NK-92 (cell line): Measurements from ENCODE around the gene NAV2.
"Not testable (repeated sequence)": the region's sequence is repeated elsewhere in the genome, so short reads cannot be mapped to it uniquely, and the experiment has no call there.

ENCODE experiments used
- DNase-seq: peaks from one replicate; lab custom pipeline; 2025; ENCODE audit not compliant: unreplicated experiment; lab: John Stamatoyannopoulos, UW

Gene NAV2

GRCh38 chr11:19918302-19919049 is 205.8 kb downstream of the NAV2 start:
- no peak for DNase-seq

- no peak for DNase-seq
Measured at GRCh38 chr11:19919050-19919561, 206.5 kb downstream of the NAV2 start.

DNA sequence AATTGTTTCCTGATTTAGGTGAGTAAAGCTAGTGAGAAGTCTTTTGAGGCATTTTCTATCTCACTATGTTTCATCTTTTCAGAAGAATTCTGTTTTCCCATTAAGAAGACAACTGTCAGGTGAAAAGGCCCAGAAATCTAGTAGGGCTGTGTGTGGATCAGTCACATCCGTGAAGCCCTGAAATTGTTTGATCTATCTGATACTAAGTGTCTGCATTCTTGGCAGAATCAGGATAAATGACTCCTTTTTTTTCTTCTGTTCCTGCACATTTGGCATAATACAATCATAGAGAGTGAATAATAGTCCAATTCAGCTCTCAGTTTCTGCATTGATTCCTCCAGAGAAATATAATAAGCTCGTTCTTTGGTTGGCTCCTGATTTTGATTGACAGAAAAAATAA is 208.3 kb downstream of the NAV2 start:
- no peak for DNase-seq

DNA sequence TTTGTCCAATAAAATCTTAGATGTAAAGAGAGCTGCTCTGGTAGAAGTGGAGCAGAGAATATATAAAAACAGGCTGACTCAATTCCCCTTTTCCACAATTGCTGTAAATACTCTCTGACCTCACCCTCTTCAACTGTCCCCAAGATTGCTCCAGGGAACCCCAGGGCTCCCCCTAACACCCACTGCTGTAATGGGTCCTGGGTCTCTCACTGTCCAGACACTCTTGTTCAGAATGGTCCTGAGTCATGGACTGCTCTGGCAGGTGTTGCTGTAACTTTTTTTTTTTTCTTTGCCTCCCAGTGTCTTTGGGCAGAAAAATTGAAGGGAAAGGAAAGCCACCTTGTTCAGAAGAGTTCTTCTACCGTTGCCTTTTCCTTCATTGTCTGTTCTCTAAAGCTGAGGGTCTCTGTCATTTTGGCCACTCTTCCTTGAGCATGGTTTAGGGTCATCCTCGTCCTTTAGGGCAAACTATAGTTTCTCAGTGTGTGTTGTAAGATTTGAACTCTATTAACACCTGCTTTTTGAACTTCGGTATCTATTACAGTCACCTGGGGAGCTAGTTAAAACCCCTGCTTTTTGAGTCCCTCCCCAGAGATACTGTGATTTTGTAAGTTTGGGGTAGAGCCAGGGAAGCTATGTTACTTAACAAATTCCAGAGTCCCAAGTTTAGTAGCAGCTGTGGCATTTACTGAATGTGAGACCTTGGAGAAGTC is 209.5 kb downstream of the NAV2 start:
- DNase-seq = no peak

GRCh38 chr11:19922689-19923035 is 210.0 kb downstream of the NAV2 start:
- no peak for DNase-seq

- no peak for DNase-seq
Measured at GRCh38 chr11:19923626-19924025, 211.0 kb downstream of the NAV2 start.

- DNase-seq = no peak
Measured at GRCh38 chr11:19924311-19924710, 211.7 kb downstream of the NAV2 start.

- no peak for DNase-seq
Measured at GRCh38 chr11:19924716-19925115, 212.1 kb downstream of the NAV2 start.

DNA sequence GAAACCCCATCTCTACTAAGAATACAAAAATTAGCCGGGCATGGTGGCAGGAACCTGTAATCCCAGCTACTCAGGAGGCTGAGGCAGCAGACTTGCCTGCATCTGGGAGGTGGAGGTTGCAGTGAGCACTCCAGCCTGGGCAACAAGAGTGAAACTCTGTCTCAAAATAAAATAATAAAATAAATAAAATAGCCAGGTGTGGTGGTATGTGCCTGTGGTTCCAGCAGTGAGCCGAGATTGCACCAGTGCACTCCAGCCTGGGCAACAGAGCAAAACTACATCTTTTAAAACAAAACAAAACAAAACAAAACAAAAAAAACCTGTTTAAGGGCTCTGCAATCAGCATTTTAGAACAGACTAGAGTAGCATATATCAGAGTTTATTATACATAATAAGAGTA is 214.8 kb downstream of the NAV2 start:
- not testable (repeated sequence) for DNase-seq

- no peak for DNase-seq
Measured at GRCh38 chr11:19929147-19929546, 216.5 kb downstream of the NAV2 start.

DNA sequence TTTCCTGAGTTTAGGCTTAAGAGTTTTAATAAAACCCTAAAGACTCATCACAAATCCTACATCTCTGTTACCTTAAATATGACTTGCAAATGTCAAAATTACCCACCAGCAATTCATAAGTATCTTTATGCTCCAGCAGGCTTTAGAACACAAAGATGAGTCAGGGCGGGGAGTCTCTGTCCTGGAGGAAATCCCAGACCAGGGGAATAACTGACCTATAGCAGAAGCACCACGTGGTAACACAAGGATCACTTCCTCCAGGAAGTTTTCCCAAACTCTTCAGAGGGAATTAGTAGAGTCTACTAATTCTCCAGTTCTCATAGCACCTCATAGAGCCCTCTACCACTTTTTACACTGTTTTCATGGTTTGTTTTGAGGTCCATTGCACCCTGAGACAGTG is 217.0 kb downstream of the NAV2 start:
- no peak for DNase-seq

DNA sequence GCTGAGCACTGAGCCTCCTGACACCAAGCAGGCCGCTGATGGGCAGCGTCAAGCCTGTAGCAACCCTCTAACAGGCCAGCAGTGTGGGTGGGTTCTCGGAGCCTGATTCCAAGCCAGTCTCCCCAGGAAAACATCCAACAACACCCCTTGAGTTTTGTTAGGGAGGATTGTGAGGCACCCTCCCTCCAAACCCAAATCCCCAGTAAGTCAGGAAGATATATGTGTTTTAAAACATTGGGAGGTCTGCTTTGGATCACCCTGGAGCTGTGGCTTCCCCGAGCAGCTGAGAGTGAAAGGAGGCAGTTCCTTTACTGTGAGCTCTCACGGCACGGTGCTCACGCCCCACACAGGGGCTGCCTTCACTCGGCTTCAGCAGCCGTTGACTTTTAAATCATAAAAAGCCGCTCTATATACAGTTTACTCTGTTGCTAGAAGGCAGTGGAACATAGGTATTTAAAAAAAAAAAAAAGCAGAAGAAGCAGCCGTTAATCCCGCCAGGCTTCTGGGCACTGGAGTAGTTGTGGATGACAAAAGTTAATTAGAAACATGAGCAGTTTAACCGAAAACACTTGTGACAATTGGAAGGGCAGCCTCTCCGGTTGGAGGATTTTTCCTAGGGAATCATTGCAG is 218.6 kb downstream of the NAV2 start:
- no peak for DNase-seq

GRCh38 chr11:19931771-19932369 is 219.2 kb downstream of the NAV2 start:
- no peak for DNase-seq

DNA sequence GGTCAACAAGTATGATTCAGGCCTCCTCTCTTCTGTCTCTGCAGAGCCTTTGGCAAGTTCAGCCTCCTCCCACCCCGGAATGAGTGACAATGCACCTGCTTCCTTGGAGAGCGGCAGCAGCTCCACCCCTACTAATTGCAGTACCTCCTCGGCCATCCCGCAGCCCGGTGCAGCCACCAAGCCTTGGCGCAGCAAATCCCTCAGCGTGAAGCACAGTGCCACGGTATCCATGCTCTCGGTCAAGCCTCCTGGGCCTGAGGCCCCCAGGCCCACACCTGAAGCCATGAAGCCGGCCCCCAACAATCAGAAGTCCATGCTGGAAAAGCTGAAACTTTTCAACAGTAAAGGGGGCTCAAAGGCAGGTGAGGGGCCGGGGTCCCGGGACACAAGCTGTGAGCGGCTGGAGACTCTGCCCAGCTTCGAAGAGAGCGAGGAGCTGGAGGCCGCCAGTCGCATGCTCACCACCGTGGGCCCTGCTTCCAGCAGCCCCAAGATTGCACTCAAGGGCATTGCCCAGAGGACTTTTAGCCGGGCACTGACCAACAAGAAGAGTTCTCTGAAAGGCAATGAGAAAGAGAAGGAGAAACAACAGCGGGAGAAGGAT is 220.6 kb downstream of the NAV2 start:
- no peak for DNase-seq

GRCh38 chr11:19933801-19934488 is 221.3 kb downstream of the NAV2 start:
- DNase-seq = no peak

GRCh38 chr11:19934828-19935259 is 222.2 kb downstream of the NAV2 start:
- DNase-seq = no peak

DNA sequence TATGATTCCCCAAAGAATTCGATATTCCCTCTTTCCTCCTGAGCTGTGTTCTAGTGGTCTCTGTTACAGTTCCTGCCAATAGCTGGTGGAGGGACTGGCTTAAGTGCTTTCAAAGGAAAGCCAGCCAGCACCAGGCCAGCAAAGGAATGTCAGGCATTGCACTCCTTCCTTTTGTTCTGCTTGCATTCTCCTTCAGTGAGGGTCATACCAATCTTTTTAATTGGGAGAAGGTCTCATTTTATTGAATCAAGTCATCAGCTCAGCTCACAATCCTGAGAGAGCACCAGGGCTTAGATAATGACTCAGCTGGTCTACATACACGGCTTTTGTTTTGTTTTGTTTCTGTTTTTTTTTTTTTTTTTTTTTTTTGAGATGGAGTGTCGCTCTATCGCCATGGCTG is 222.9 kb downstream of the NAV2 start:
- no peak for DNase-seq

- DNase-seq = no peak
Measured at GRCh38 chr11:19936461-19936860, 223.8 kb downstream of the NAV2 start.

DNA sequence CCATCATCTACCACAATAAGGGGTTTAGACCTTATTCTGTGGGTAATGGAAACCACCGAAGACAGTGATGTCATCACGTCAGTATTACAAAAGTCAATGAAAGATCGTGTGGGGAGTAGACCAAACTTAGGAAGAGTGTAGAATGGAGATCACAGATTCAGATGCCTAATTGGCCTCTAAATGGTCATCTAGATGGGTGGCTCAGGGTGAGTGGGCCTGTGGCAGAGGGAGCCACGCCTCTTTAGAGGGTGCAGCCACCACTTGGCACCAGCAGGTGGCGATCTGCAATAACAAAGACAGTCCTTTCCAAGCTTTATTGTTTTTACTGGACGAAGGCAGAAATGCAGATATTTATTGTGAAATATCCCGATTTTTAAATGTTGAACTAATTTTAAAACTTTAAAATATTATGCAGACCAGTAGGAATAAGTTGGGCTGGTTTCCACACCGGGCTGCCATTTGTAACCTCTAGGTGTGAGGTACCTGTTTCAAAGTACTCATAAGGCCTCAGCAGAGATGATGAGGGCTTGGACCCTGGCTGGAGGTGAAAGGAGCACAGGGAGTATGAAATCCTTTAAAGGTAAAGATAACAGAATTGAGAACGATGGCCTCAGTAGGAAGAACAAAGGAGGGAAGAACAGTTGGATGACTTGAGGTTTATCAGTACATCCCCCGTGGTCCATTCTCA is 225.7 kb downstream of the NAV2 start:
- no peak for DNase-seq

DNA sequence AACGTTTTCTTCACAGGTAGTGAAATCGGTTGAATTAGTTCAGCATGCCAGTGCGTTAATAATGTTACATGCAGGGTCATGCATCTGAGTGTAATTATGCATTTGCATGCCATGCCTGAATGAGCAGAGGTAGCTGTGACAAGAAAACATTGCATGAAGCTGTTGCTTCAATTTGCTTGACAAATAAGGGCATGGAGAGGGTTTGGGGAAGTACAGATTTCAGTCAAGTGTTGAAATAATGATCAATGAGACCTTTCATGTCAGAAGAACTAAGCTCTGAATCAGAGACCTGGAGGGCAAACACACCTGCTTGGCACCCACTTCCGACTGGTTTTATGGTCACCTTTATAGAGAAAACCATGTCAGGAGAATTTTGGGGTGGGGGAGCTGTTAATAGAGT is 226.2 kb downstream of the NAV2 start:
- DNase-seq = no peak
